Activated B cell treated with CpG ODN at 0.5 μM for 24 hours (primary cell): Measurements from ENCODE around the gene ADGRF1. TPM values are rescaled to one million over a fixed set of nuclear protein-coding genes. Genes with fewer than 3 reads are reported as not detected.
"Not testable (repeated sequence)": the region's sequence is repeated elsewhere in the genome, so short reads cannot be mapped to it uniquely, and the experiment has no call there.

ENCODE experiments used
- ATAC-seq: fragments of 200-7000 bp; cut with Tn5 transposase; one replicate; pipeline ENCODE4 v1.10.0; 2021; ENCODE audit warnings: low read depth, mild to moderate bottlenecking, moderate library complexity
- CTCF ChIA-PET: fragments of 350-600 bp; sonication (Branson Sonifier 250); formaldehyde crosslinking; loops from one replicate; lab custom pipeline; 2021; ENCODE audit warnings: antibody characterized with exemption; lab: Charles Lee
- POLR2A ChIA-PET: fragments of 350-600 bp; sonication (Branson Sonifier 250); formaldehyde crosslinking; loops from one replicate; lab custom pipeline; 2021; ENCODE audit warnings: antibody characterized with exemption; lab: Charles Lee
- DNase-seq: peaks from one replicate; pipeline ENCODE4 v3.0.0; 2022
- H3K27ac Mint-ChIP-seq: one replicate; pipeline ENCODE4 v1.8.0; 2020; ENCODE audit warnings: mixed read lengths
- H3K27me3 Mint-ChIP-seq: one replicate; pipeline ENCODE4 v1.8.0; 2021; ENCODE audit warnings: mixed read lengths
- H3K36me3 Mint-ChIP-seq: one replicate; pipeline ENCODE4 v1.8.0; 2021; ENCODE audit warnings: low read depth, mixed read lengths
- H3K4me1 Mint-ChIP-seq: one replicate; pipeline ENCODE4 v1.8.0; 2021; ENCODE audit warnings: mixed read lengths
- H3K4me3 Mint-ChIP-seq: one replicate; pipeline ENCODE4 v1.8.0; 2020; ENCODE audit warnings: mild to moderate bottlenecking, mixed read lengths
- H3K9me3 Mint-ChIP-seq: one replicate; pipeline ENCODE4 v1.8.0; 2020; ENCODE audit warnings: mixed read lengths
- intact Hi-C: fragments of 100-400 bp; cut with micrococcal nuclease; formaldehyde crosslinking; loops from one replicate; pipeline ENCODE4 v1.15.1; 2024
- total RNA-seq: library from RNA; stranded (reverse); gene quantifications from 2 replicates; pipeline ENCODE4 v1.2.3, GENCODE V29; 2022
- TF ChIP-seq, protein P1 (sequence below): fragments of 200-600 bp; IDR thresholded peaks from one replicate; pipeline ENCODE4 v1.8.0; 2022; ENCODE audit warnings: antibody characterized with exemption, mild to moderate bottlenecking

Gene ADGRF1
- total RNA-seq, 1 donor from 2014 or later: not detected

DNA sequence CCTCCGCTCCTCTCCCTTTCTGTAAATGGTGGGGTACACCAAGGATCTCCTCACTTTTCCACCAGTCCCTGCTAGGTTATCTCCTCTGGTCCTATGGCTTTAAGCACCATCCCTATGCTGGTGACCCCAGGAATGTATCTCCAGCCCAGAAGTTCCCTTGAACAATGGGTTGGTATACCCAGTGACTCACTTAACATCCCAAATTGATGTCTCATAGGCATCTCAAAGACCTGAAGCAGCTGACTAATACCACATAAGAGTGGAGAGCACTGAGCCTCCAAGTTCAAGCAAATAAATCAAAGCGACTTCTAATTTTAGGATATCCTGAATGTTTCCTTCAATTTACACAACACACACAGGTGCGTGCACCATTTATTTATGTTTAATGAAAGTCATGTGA lies 48.3 kb downstream of the ADGRF1 start:
- CTCF ChIA-PET: no interaction called here
- no peaks in the 10 kb centered on the region for H3K4me1 Mint-ChIP-seq
- no peak overlapping the region for H3K27ac Mint-ChIP-seq
- no peak for DNase-seq
- no peaks in the 10 kb centered on the region for H3K9me3 Mint-ChIP-seq
- POLR2A ChIA-PET: no interaction called here
- TF ChIP-seq, protein P1, sequence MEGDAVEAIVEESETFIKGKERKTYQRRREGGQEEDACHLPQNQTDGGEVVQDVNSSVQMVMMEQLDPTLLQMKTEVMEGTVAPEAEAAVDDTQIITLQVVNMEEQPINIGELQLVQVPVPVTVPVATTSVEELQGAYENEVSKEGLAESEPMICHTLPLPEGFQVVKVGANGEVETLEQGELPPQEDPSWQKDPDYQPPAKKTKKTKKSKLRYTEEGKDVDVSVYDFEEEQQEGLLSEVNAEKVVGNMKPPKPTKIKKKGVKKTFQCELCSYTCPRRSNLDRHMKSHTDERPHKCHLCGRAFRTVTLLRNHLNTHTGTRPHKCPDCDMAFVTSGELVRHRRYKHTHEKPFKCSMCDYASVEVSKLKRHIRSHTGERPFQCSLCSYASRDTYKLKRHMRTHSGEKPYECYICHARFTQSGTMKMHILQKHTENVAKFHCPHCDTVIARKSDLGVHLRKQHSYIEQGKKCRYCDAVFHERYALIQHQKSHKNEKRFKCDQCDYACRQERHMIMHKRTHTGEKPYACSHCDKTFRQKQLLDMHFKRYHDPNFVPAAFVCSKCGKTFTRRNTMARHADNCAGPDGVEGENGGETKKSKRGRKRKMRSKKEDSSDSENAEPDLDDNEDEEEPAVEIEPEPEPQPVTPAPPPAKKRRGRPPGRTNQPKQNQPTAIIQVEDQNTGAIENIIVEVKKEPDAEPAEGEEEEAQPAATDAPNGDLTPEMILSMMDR: no peak
- H3K36me3 Mint-ChIP-seq: no peaks in the 10 kb centered on the region
- intact Hi-C loops: no loop called here
- H3K4me3 Mint-ChIP-seq: no peak overlapping the region
- peaks cover 6% of the 10 kb centered on the region for H3K27me3 Mint-ChIP-seq
- ATAC-seq: no peak

DNA sequence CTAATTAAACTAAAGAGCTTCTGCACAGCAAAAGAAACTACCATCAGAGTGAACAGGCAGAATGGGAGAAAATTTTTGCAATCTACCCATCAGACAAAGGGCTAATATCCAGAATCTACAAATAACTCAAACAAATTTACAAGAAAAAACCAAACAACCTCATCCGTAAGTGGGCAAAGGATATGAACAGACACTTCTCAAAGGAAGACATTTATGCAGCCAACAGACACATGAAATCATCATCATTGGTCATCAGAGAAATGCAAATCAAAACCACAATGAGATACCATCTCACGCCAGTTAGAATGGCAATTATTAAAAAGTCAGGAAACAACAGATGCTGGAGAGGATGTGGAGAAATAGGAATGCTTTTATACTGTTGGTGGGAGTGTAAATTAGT lies 49.7 kb downstream of the ADGRF1 start:
- CTCF ChIA-PET, POLR2A ChIA-PET, H3K27me3 Mint-ChIP-seq, H3K9me3 Mint-ChIP-seq, H3K4me1 Mint-ChIP-seq, DNase-seq, intact Hi-C loops, H3K4me3 Mint-ChIP-seq, ATAC-seq, H3K36me3 Mint-ChIP-seq, H3K27ac Mint-ChIP-seq: not testable (repeated sequence)

DNA sequence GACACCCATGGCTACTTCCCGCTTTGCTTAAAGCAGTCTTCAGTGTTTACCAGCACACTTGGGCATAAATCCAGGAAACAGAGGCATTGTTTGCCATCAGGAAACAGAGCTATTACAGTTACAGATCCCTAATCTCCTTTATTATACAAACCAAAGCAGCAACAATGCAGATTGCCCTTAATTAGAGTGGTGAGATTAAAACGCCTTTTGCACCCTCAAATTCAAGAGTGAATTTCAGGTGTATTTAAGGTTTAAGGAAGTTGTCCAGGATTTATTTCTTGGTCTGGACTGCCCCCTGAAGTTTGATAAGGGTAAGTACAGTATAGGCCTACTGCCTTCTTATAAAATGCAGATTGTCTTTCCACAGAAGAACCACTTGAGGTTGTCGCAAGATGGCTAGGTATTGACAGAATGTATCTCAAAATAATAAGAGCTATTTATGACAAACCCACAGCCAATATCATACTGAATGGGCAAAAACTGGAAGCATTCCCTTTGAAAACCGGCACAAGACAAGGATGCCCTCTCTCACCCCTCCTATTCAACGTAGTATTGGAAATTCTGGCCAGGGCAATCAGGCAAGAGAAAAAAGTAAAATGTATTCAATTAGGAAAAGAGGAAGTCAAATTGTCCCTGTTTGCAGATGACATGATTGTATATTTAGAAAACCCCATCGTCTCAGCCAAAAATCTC lies 51.2 kb downstream of the ADGRF1 start:
- H3K27me3 Mint-ChIP-seq, H3K4me1 Mint-ChIP-seq, intact Hi-C loops, H3K9me3 Mint-ChIP-seq, H3K4me3 Mint-ChIP-seq, CTCF ChIA-PET, H3K27ac Mint-ChIP-seq, DNase-seq, H3K36me3 Mint-ChIP-seq, POLR2A ChIA-PET, ATAC-seq: not testable (repeated sequence)

DNA sequence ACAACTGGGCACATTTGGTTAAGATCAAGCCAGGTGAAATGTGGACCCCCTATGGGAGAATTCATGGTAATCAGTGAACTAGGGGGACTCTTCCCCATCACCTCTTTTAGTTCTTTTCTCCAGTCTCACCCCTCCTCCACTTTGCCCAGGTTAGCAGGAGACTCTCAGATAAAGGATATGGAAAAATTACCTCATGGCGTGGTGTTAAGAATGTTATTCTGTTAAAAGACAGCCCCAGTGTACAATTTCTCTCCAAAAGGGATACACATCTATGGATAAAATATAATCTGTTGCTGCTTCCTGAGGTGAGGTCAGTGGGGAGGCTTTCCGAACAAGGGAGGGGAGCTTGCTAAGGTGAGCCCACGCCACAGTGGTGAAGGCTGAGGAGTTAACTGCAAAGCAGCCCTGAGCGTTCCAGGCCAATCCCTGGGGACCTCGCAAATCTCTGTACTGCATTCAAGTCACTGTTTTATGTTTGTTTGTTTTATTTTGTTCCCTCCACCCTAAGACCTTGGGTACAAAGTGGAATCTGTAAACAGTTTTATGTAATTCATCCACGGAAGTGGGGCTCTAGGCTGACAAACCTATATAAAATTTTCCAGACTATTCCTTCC lies 52.0 kb downstream of the ADGRF1 start:
- intact Hi-C loops: no loop called here

DNA sequence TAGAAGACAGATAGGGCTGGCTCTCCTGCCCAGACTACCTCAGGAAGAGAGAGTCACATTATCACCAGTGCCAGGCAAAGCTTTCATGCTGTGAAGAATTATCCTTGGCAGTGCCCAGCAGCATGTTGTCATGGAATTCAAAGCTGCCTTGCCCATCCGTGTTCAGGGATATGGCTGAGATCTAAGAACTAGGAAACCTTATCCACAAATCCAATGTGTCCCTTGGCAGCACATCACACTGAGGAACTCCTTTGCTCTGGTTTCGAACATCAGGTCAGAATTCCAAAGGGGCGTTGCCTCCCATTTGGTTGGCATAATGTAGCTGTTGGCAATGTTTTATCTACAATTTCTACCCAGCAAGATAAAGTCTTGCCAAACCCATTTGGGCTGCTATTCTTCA lies 52.7 kb downstream of the ADGRF1 start:
- H3K4me1 Mint-ChIP-seq: no peaks in the 10 kb centered on the region
- TF ChIP-seq, protein P1: no peak
- H3K36me3 Mint-ChIP-seq: no peaks in the 10 kb centered on the region
- DNase-seq: no peak
- peaks cover 11% of the 10 kb centered on the region for H3K27me3 Mint-ChIP-seq
- ATAC-seq: no peak
- ChIA-PET POLR2A (no interaction called here), CTCF (no interaction called here)
- intact Hi-C loops: no loop called here
- H3K4me3 Mint-ChIP-seq: no peak overlapping the region
- no peaks in the 10 kb centered on the region for H3K9me3 Mint-ChIP-seq
- no peak overlapping the region for H3K27ac Mint-ChIP-seq

More for the DNA sequence above, 52.0 kb downstream of the ADGRF1 start:
- Mint-ChIP-seq H3K4me1 (no peaks in the 10 kb centered on the region), H3K36me3 (no peaks in the 10 kb centered on the region), H3K4me3 (no peak overlapping the region), H3K27ac (no peak overlapping the region), H3K27me3 (peaks cover 11% of the 10 kb centered on the region), H3K9me3 (no peaks in the 10 kb centered on the region)
- POLR2A ChIA-PET: no interaction called here
- CTCF ChIA-PET: no interaction called here
- TF ChIP-seq, protein P1: no peak
- ATAC-seq (no peak), DNase-seq (no peak)

DNA sequence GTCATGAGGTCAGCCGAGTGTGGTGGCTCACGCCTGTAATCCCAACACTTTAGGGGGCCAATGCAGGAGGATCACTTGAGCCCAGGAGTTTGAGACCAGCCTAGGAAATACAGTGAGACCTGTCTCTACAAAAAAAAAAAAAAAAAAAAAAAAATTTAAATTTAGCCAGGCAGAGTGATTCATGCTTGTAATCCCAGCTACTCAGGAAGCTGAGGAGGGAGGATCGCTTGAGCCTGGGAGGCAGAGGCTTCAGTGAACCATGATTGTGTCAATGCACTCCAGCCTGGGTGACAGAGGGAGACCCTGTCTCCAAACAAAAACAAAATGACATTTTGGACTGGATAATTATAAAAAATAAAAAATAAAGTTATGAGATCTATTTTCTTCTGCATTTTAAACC lies 56.2 kb downstream of the ADGRF1 start:
- H3K36me3 Mint-ChIP-seq: no peaks in the 10 kb centered on the region
- ATAC-seq (no peak), DNase-seq (no peak)
- intact Hi-C loops: no loop called here
- CTCF ChIA-PET: no interaction called here
- no peaks in the 10 kb centered on the region for H3K4me1 Mint-ChIP-seq
- H3K4me3 Mint-ChIP-seq: no peak overlapping the region
- no peaks in the 10 kb centered on the region for H3K9me3 Mint-ChIP-seq
- peaks cover 5% of the 10 kb centered on the region for H3K27me3 Mint-ChIP-seq
- TF ChIP-seq, protein P1: no peak
- H3K27ac Mint-ChIP-seq: no peak overlapping the region
- POLR2A ChIA-PET: no interaction called here
